SU-DHL-6 (cell line): ENCODE results near the gene COQ6.

Experiments used
- H2AFZ ChIP-seq: fragments of 200-600 bp; sonication (generic); 2 replicates; pipeline ENCODE4 v1.6.1; 2014; ENCODE audit warnings: low read depth, mild to moderate bottlenecking, moderate library complexity, mixed read lengths, antibody characterized with exemption, low read length; ENCODE audit not compliant: severe bottlenecking
- H3F3A ChIP-seq: fragments of 200-600 bp; shearing (Covaris generic); 2 replicates; pipeline ENCODE4 v1.6.0; 2016; ENCODE audit warnings: antibody characterized with exemption, mild to moderate bottlenecking; ENCODE audit not compliant: insufficient read depth
- H3K27ac ChIP-seq: fragments of 200-600 bp; sonication (generic); 2 replicates; pipeline ENCODE4 v1.5.1; 2016; ENCODE audit warnings: low read depth, mild to moderate bottlenecking, low read length, moderate library complexity, mixed read lengths
- H3K27me3 ChIP-seq: fragments of 200-600 bp; sonication (generic), shearing (Covaris generic); 2 replicates; pipeline ENCODE4 v1.6.0; 2014; ENCODE audit warnings: mild to moderate bottlenecking, low read length
- H3K36me3 ChIP-seq: fragments of 200-600 bp; sonication (generic); 2 replicates; pipeline ENCODE4 v1.6.1; 2014; ENCODE audit warnings: mild to moderate bottlenecking, low read length, mixed read lengths
- H3K4me2 ChIP-seq: fragments of 300-600, 200-600 bp; shearing (Covaris generic), sonication (generic); 2 replicates; pipeline ENCODE4 v1.6.0; 2014; ENCODE audit warnings: low read length, low read depth, mild to moderate bottlenecking; ENCODE audit not compliant: poor library complexity, severe bottlenecking
- H3K4me3 ChIP-seq: fragments of 200-600 bp; sonication (generic); 2 replicates; pipeline ENCODE4 v1.5.1; 2014; ENCODE audit warnings: antibody characterized with exemption, low read length, mild to moderate bottlenecking, mixed read lengths; ENCODE audit not compliant: insufficient read depth, poor library complexity, severe bottlenecking
- H3K79me2 ChIP-seq: fragments of 200-600 bp; sonication (generic); 2 replicates; pipeline ENCODE4 v1.6.1; 2014; ENCODE audit warnings: mild to moderate bottlenecking, low read length, moderate library complexity; ENCODE audit not compliant: insufficient read depth
- H3K9ac ChIP-seq: fragments of 200-600 bp; sonication (generic); 2 replicates; pipeline ENCODE4 v1.7.0; 2014; ENCODE audit warnings: mild to moderate bottlenecking, low read length
- H3K9me2 ChIP-seq: fragments of 200-600 bp; sonication (generic); replicated peaks from 2 replicates; pipeline ENCODE4 v1.6.1; 2014; ENCODE audit warnings: low read length; ENCODE audit not compliant: insufficient read depth
- H3K9me3 ChIP-seq: fragments of 200-600 bp; sonication (generic); 2 replicates; pipeline ENCODE4 v1.6.1; 2014; ENCODE audit warnings: low read length, mixed read lengths; ENCODE audit not compliant: insufficient read depth
- H4K20me1 ChIP-seq: fragments of 200-600 bp; sonication (generic); 2 replicates; pipeline ENCODE4 v1.6.1; 2014; ENCODE audit warnings: low read depth, mild to moderate bottlenecking, antibody characterized with exemption, low read length, moderate library complexity, mixed read lengths
- CTCF ChIP-seq: fragments of 200-600 bp; sonication (generic); IDR thresholded peaks from one replicate; pipeline ENCODE4 v1.5.1; 2017; ENCODE audit warnings: antibody characterized with exemption, mild to moderate bottlenecking, low read length, moderate library complexity; ENCODE audit not compliant: insufficient read depth, poor library complexity, severe bottlenecking
- EZH2phosphoT487 ChIP-seq: fragments of 200-600 bp; sonication (generic), shearing (Covaris generic); conservative IDR thresholded peaks from 2 replicates; pipeline ENCODE4 v1.6.1; 2018; ENCODE audit warnings: mild to moderate bottlenecking, antibody characterized with exemption, low read length, moderate library complexity, mixed read lengths

The COQ6 gene

GRCh38 chr14:73935666-73936065, 14.4 kb upstream of the COQ6 start:
- Histone ChIP-seq H3K36me3 (peaks cover 15% of the 10 kb centered on the region; the same call in 1 of the 2 replicates), H3K9me2 (no peaks in the 10 kb centered on the region), H3K27ac (no peak overlapping the region), H3K27me3 (no peaks in the 10 kb centered on the region), H3F3A (peaks cover 4% of the 10 kb centered on the region; the same call in 1 of the 2 replicates), H3K4me3 (no peak overlapping the region), H3K9me3 (no peaks in the 10 kb centered on the region), H3K9ac (no peak overlapping the region), H3K79me2 (no peaks in the 10 kb centered on the region), H4K20me1 (no peaks in the 10 kb centered on the region), H3K4me2 (no peak overlapping the region), H2AFZ (no peak overlapping the region)
- TF ChIP-seq CTCF (no peak), EZH2phosphoT487 (no peak)

- no peaks in the 10 kb centered on the region for H3K79me2 ChIP-seq
- peaks cover 4% of the 10 kb centered on the region; the same call in 1 of the 2 replicates for H3F3A ChIP-seq
- H3K4me2 ChIP-seq: no peak overlapping the region
- no peaks in the 10 kb centered on the region for H3K9me3 ChIP-seq
- TF ChIP-seq CTCF (no peak), EZH2phosphoT487 (no peak)
- H3K9ac ChIP-seq: no peak overlapping the region
- peaks cover 11% of the 10 kb centered on the region; the same call in 1 of the 2 replicates for H3K36me3 ChIP-seq
- H2AFZ ChIP-seq: no peak overlapping the region
- H3K9me2 ChIP-seq: no peaks in the 10 kb centered on the region
- no peaks in the 10 kb centered on the region for H4K20me1 ChIP-seq
- no peak overlapping the region for H3K4me3 ChIP-seq
- H3K27me3 ChIP-seq: no peaks in the 10 kb centered on the region
- no peak overlapping the region for H3K27ac ChIP-seq
Observed at GRCh38 chr14:73936548-73936947, 13.6 kb upstream of the COQ6 start.

GRCh38 chr14:73937012-73937411, 13.1 kb upstream of the COQ6 start:
- Histone ChIP-seq H3K9me3 (no peaks in the 10 kb centered on the region), H4K20me1 (no peaks in the 10 kb centered on the region), H3K79me2 (no peaks in the 10 kb centered on the region), H3K27me3 (no peaks in the 10 kb centered on the region), H3K27ac (no peak overlapping the region), H3F3A (peaks cover 4% of the 10 kb centered on the region; the same call in 1 of the 2 replicates), H3K9me2 (no peaks in the 10 kb centered on the region), H3K4me2 (no peak overlapping the region), H3K9ac (no peak overlapping the region), H3K36me3 (peaks cover 7% of the 10 kb centered on the region; the same call in 1 of the 2 replicates), H3K4me3 (no peak overlapping the region), H2AFZ (no peak overlapping the region)
- TF ChIP-seq EZH2phosphoT487 (no peak), CTCF (no peak)
